ENCODE measurements around the gene GABARAP.

Gene GABARAP

GRCh38 chr17:7232114-7232513, 10.1 kb downstream of the GABARAP start:
- H3K4me3 ChIP-seq (ENCODE audit: insufficient read depth, low read depth, low read length), result peak overlapping the region; percentile 0
- no peaks in the 10 kb centered on the region for H3K27me3 ChIP-seq (ENCODE audit: control insufficient read depth, insufficient read depth, low read length, poor library complexity, severe bottlenecking)
- 93 to 95% methylated on average over 5 of the region's 5 CpGs for WGBS, 2 experiments
- H3K36me3 ChIP-seq (ENCODE audit: control insufficient read depth, insufficient read depth, low read length), result peaks cover 48% of the 10 kb centered on the region
- no peak overlapping the region for H3K27ac ChIP-seq (ENCODE audit: insufficient read depth, low read depth, low read length, poor library complexity, severe bottlenecking)
- peaks cover 14% of the 10 kb centered on the region for H3K4me1 ChIP-seq (ENCODE audit: control insufficient read depth, insufficient read depth, low read length)
- H3K9me3 ChIP-seq (ENCODE audit: control insufficient read depth, low read length), result no peaks in the 10 kb centered on the region

DNA sequence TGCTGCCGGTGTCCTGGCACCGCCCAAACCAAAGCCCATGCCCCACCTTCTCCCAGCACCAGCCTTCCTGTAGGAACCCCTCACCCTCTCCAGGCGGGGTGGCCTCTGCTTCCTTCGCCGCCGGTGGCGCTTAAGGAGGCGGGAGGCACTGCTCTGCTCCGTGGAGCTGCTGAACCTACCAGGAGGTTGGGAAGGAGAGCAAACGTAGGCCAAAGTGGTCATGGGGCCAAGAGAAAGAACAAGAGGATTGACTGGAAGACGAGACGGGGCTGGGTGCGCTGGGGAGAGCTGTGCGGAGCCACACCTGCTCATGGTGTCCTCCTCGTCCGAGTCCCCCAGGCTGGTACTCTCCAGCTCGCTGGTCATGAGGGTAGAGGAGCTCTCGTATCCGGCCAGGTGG, 12.7 kb downstream of the GABARAP start:
- 96 to 97% methylated on average over 19 of the region's 19 CpGs for WGBS, 2 experiments
- Histone ChIP-seq H3K36me3 (ENCODE audit: control insufficient read depth, insufficient read depth, low read length) (peaks cover 52% of the 10 kb centered on the region), H3K4me1 (ENCODE audit: control insufficient read depth, insufficient read depth, low read length) (peaks cover 9% of the 10 kb centered on the region), H3K4me3 (ENCODE audit: insufficient read depth, low read depth, low read length) (no peak overlapping the region), H3K9me3 (ENCODE audit: control insufficient read depth, low read length) (no peaks in the 10 kb centered on the region), H3K27ac (ENCODE audit: insufficient read depth, low read depth, low read length, poor library complexity, severe bottlenecking) (no peak overlapping the region), H3K27me3 (ENCODE audit: control insufficient read depth, insufficient read depth, low read length, poor library complexity, severe bottlenecking) (no peaks in the 10 kb centered on the region)

DNA sequence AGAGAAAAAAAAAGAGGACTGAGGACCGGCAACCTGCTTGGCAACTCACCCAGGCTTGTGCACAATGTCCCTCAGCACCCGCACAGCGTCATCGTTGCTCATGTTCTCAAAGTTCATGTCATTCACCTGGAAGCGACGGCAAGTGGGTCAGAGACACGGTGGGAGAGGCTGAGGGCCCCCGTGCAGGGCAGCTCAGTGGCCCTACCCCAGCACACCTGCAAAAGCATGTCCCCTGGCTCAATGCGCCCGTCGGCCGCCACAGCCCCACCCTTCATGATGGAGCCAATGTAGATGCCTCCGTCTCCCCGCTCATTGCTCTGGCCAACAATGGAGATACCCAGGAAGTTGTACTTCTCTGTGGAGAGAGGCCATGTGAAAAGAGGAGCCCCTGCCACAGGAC, 13.3 kb downstream of the GABARAP start:
- no peak overlapping the region for H3K4me3 ChIP-seq (ENCODE audit: insufficient read depth, low read depth, low read length)
- H3K27me3 ChIP-seq (ENCODE audit: control insufficient read depth, insufficient read depth, low read length, poor library complexity, severe bottlenecking), result no peaks in the 10 kb centered on the region
- peaks cover 9% of the 10 kb centered on the region for H3K4me1 ChIP-seq (ENCODE audit: control insufficient read depth, insufficient read depth, low read length)
- H3K9me3 ChIP-seq (ENCODE audit: control insufficient read depth, low read length), result no peaks in the 10 kb centered on the region
- no peak overlapping the region for H3K27ac ChIP-seq (ENCODE audit: insufficient read depth, low read depth, low read length, poor library complexity, severe bottlenecking)
- 95 to 97% methylated on average over 14 of the region's 14 CpGs for WGBS, 2 experiments
- H3K36me3 ChIP-seq (ENCODE audit: control insufficient read depth, insufficient read depth, low read length), result peaks cover 56% of the 10 kb centered on the region

- Histone ChIP-seq H3K4me1 (ENCODE audit: control insufficient read depth, insufficient read depth, low read length) (peaks cover 4% of the 10 kb centered on the region), H3K9me3 (ENCODE audit: control insufficient read depth, low read length) (no peaks in the 10 kb centered on the region), H3K36me3 (ENCODE audit: control insufficient read depth, insufficient read depth, low read length) (peaks cover 74% of the 10 kb centered on the region), H3K4me3 (ENCODE audit: insufficient read depth, low read depth, low read length) (no peak overlapping the region), H3K27me3 (ENCODE audit: control insufficient read depth, insufficient read depth, low read length, poor library complexity, severe bottlenecking) (no peaks in the 10 kb centered on the region), H3K27ac (ENCODE audit: insufficient read depth, low read depth, low read length, poor library complexity, severe bottlenecking) (no peak overlapping the region)
- WGBS, 2 experiments, result 96 to 97% methylated on average over 31 of the region's 31 CpGs
Measured at GRCh38 chr17:7226721-7227710, 15.2 kb downstream of the GABARAP start.

DNA sequence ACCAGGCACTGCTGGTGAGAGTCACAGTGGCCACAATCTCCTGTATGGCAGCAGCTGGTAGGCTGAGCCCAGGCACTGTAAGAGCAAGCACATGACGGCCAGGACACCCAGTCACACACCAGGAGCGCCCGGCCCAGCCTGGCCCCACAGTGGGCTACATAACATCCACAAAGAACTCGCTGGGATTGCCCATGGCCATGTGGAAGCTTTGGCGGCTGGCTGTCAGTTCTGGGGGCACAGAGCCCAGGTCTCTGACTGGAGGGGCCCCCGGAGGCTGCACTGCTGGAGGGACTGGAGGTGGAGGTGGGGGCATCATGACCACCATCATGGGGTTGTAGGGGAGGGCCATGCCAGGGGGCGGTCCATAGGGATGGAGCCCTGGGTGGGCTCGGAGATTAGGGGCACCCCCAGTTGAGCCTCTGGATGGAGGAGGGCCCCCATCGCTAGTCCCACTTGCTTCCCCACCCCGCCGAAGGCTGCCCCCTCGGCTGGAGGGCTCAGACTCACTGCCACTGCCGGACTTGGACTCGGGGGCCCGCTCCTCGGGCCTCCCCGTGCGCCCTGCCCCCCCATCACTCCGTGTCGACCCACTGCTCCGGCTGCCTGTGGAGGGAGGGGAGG, 16.4 kb downstream of the GABARAP start:
- Histone ChIP-seq H3K27me3 (ENCODE audit: control insufficient read depth, insufficient read depth, low read length, poor library complexity, severe bottlenecking) (no peaks in the 10 kb centered on the region), H3K4me1 (ENCODE audit: control insufficient read depth, insufficient read depth, low read length) (no peaks in the 10 kb centered on the region), H3K9me3 (ENCODE audit: control insufficient read depth, low read length) (no peaks in the 10 kb centered on the region), H3K4me3 (ENCODE audit: insufficient read depth, low read depth, low read length) (no peak overlapping the region), H3K36me3 (ENCODE audit: control insufficient read depth, insufficient read depth, low read length) (peaks cover 74% of the 10 kb centered on the region), H3K27ac (ENCODE audit: insufficient read depth, low read depth, low read length, poor library complexity, severe bottlenecking) (peak overlapping the region; percentile 8)
- WGBS, 2 experiments, result 90 to 92% methylated on average over 21 of the region's 21 CpGs

DNA sequence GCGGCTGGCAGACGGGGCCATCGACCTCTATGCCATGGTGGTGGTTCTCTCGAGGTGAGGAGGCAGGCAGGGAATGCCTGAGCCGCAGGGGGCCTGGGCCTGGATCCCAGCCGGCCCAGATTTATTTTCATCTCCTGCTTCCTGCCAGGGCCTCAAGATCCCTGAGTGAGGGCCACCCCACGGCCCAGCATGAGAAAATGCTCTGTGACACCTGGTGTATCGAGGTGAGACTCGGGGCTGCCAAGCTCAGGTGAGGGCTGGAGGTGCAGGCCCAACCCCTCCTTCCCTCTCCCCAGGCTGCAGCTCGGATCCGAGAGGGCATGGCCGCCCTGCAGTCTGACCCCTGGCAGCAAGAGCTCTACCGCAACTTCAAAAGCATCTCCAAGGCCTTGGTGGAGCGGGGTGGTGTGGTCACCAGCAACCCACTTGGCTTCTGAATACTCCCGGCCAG, 17.6 kb downstream of the GABARAP start:
- H3K36me3 ChIP-seq (ENCODE audit: control insufficient read depth, insufficient read depth, low read length), result peaks cover 66% of the 10 kb centered on the region

GRCh38 chr17:7224110-7224509, 18.1 kb downstream of the GABARAP start:
- Histone ChIP-seq H3K4me1 (ENCODE audit: control insufficient read depth, insufficient read depth, low read length) (peaks cover 4% of the 10 kb centered on the region), H3K36me3 (ENCODE audit: control insufficient read depth, insufficient read depth, low read length) (peaks cover 61% of the 10 kb centered on the region), H3K27me3 (ENCODE audit: control insufficient read depth, insufficient read depth, low read length, poor library complexity, severe bottlenecking) (no peaks in the 10 kb centered on the region), H3K27ac (ENCODE audit: insufficient read depth, low read depth, low read length, poor library complexity, severe bottlenecking) (no peak overlapping the region), H3K9me3 (ENCODE audit: control insufficient read depth, low read length) (no peaks in the 10 kb centered on the region), H3K4me3 (ENCODE audit: insufficient read depth, low read depth, low read length) (no peak overlapping the region)
- WGBS, 2 experiments, result 88 to 92% methylated on average over 10 of the region's 10 CpGs

More for the DNA sequence above, 17.6 kb downstream of the GABARAP start:
- 83% methylated on average over 15 of the region's 15 CpGs for WGBS, 2 experiments
- Histone ChIP-seq H3K27me3 (ENCODE audit: control insufficient read depth, insufficient read depth, low read length, poor library complexity, severe bottlenecking) (no peaks in the 10 kb centered on the region), H3K27ac (ENCODE audit: insufficient read depth, low read depth, low read length, poor library complexity, severe bottlenecking) (no peak overlapping the region), H3K4me1 (ENCODE audit: control insufficient read depth, insufficient read depth, low read length) (no peaks in the 10 kb centered on the region), H3K9me3 (ENCODE audit: control insufficient read depth, low read length) (no peaks in the 10 kb centered on the region), H3K4me3 (ENCODE audit: insufficient read depth, low read depth, low read length) (no peak overlapping the region)

- H3K4me1 ChIP-seq (ENCODE audit: control insufficient read depth, insufficient read depth, low read length), result peaks cover 12% of the 10 kb centered on the region
- no peaks in the 10 kb centered on the region for H3K9me3 ChIP-seq (ENCODE audit: control insufficient read depth, low read length)
- H3K36me3 ChIP-seq (ENCODE audit: control insufficient read depth, insufficient read depth, low read length), result peaks cover 53% of the 10 kb centered on the region
- H3K4me3 ChIP-seq (ENCODE audit: insufficient read depth, low read depth, low read length), result no peak overlapping the region
- no peaks in the 10 kb centered on the region for H3K27me3 ChIP-seq (ENCODE audit: control insufficient read depth, insufficient read depth, low read length, poor library complexity, severe bottlenecking)
- no peak overlapping the region for H3K27ac ChIP-seq (ENCODE audit: insufficient read depth, low read depth, low read length, poor library complexity, severe bottlenecking)
- 95 to 98% methylated on average over 4 of the region's 4 CpGs for WGBS, 2 experiments
Measured at GRCh38 chr17:7223375-7223774, 18.9 kb downstream of the GABARAP start.

- H3K27ac ChIP-seq (ENCODE audit: insufficient read depth, low read depth, low read length, poor library complexity, severe bottlenecking), result no peak overlapping the region
- peaks cover 16% of the 10 kb centered on the region for H3K4me1 ChIP-seq (ENCODE audit: control insufficient read depth, insufficient read depth, low read length)
- H3K36me3 ChIP-seq (ENCODE audit: control insufficient read depth, insufficient read depth, low read length), result peaks cover 49% of the 10 kb centered on the region
- no peaks in the 10 kb centered on the region for H3K9me3 ChIP-seq (ENCODE audit: control insufficient read depth, low read length)
- H3K4me3 ChIP-seq (ENCODE audit: insufficient read depth, low read depth, low read length), result no peak overlapping the region
- no peaks in the 10 kb centered on the region for H3K27me3 ChIP-seq (ENCODE audit: control insufficient read depth, insufficient read depth, low read length, poor library complexity, severe bottlenecking)
- 90 to 94% methylated on average over 7 of the region's 7 CpGs for WGBS, 2 experiments
Measured at GRCh38 chr17:7222972-7223292, 19.3 kb downstream of the GABARAP start.

All from ectodermal cell (in vitro differentiated cells).